Measurements from ENCODE around the gene KIAA0040.

The KIAA0040 gene

DNA sequence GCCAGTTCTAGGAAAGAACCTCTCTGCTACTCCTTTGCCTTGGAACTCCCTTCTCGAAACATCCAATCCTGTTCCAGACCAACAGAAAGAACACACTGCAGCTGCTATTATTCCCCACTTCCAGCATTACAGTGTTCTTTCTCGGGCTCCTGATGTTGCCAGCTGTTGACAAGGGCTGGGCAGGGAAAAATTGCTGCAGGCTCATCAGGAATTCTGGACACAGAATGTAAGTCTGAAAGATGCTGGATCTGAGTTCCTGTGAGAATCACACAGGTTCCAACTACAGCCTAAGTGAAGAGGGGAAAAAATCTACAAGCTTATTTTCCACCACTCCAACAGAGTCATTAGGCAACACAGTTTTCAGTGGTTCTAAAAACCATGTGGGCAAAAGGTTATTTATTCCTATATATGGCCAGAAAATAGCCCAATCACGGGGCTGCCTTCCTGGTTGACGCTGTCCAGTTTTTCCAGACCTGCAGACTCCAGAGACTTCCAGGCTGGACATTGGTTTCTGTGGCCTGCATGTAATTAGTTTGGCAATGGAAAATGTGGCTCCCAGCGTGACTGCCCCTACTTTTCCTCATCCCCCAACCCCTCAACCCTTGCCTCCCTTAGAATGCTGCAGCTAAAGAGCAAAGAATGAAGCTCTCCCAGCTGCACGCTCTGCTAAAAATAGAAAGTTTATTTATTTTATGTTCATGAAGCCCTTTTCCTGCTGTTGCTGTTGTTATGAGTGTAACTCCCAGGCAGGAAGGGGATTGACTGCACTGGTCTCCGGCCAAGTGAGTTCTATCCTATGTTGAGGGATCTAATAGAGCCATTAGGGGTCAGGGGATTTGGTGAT lies 8.3 kb upstream of the KIAA0040 start:
- DNase-seq, result no peak

DNA sequence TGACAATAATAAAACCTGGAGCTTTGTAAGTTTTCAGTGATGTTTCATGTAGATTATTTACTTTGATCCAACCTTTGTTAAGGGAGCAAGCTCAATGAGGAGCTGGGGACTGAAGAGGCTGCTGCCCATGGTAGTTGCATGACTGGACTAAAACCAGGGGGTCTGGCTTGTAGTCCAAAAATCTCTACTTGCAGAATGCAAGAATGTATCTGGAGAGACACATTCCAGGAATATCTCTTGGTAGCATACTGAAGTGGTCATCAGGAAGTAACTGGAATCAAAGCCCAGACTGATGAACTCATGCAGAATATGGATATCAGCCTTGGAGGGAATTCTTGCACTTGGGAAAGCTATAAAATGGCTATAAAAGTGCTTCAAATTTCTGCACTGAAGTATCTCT lies 5.8 kb upstream of the KIAA0040 start:
- DNase-seq, result no peak

DNA sequence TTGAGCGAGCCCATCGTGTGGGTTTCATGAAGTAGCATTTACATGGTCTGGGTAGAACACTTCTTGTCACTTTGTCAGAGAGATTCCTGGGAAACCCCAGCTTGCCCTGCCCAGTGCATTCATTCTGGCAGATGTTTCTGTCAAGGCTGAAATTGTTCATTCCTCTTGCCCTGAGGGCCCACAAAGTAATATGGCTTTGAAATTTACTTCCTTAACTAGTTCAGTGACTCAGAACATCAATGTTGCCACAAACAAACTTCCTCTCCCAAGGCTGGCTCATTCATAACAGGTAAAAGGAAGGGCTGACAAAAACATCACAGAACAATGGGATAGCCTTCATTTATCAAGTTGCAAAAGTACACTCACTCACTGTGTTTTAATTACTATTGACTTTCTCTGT lies 5.0 kb upstream of the KIAA0040 start:
- DNase-seq, result peak; percentile 44

DNA sequence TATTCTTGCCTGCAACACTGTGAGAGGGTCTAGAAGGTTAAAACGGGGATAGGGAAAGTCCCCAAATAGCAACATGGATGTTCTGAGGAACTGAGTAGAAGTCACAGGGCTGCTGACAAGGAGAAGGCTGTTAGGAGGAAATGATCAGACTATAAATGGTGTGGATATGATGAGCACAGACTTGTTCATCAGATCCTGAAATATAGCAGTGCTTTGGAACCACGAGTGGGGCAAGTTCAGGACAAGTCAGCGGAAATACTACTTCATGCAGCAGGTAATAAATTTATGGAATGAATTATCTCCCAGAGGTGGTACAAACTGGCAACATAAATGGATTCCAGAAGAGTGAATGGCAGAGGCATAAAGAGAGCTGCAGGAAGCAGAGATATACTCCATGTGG lies 3.2 kb upstream of the KIAA0040 start:
- DNase-seq, result no peak

DNA sequence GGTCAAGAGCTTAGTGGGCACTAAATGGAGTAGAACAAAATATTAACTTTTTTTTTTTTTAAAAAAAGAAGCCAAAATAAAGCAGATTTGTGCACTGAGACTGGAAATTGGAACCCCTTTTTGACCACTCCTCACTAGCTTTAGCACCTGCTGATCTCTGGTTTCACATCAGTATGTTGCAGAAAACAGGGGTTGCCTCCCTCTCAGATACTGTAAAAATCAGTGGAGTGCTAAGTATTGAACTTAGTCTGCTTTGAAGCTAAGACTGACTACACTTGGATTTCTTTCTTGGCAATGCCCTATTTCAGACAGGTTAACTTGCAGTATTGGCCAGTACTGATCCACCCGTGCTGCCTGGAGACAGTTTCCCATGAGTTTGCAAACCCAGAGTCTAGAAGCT lies 2.7 kb upstream of the KIAA0040 start:
- DNase-seq, result no peak

DNA sequence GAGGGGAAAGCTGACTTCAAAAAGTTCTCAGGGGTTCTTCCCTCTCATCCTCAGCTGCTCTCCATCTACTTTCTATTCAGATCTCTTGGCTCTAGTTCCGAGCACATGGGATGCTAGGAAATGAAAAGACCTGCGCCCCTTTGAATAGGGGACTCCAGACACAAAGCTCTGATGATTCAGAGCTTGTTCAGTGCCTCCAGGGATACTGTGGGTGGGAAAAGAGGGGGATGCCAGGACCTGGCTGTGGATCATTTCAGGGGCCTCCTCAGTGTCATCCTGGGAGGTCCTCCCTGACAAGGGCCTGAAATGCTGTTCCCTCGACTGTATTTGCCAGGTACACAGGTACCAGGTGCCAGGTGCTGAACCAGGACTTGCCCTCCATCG lies 943 bp upstream of the KIAA0040 start:
- no peak for DNase-seq

DNA sequence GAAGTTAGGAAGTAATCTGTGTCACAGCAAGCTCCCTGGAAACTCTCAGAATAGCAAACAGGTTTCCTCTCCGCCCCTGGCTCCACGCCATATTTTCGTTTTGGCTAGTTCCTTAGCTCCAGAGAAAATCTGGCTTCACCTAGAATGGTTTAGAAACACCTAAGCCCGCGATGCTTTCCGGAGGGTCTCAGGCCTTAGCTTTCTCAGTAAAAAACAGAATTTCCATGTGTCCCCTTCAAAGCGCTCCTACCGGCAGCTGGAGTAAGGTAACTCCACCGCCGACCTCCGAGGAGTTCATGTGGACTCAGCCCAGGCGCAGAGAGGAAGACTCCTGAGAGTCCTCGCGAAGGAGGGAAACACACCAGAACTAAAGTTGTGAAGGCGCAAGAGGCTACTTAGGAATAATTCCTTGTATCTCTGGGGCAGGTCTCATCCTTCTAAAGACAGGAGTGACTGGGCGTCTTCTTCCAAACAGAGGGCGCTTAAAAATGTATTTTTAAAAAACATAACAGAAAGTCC lies 406 bp downstream of the KIAA0040 start:
- peak; percentile 40 for DNase-seq

DNA sequence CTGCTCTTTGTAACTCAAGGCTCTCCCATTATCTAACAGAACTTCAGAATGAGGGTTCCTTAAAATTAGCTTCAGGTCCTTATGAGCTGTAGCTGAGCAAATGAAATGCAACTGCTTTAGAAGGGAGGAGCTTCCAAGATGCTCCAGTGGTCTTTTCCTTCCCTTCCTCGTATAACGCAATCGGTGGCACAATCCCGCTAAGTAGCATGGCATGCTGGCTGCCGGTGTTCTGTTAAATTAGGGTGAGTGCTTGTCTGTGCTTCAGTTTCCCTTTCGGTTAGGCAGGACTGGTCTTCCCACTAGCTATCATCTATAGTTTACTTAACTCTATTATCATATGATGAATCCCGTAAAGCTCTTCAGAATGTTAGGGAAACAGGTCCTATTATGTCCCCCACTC lies 917 bp downstream of the KIAA0040 start:
- DNase-seq, result peak; percentile 57

DNA sequence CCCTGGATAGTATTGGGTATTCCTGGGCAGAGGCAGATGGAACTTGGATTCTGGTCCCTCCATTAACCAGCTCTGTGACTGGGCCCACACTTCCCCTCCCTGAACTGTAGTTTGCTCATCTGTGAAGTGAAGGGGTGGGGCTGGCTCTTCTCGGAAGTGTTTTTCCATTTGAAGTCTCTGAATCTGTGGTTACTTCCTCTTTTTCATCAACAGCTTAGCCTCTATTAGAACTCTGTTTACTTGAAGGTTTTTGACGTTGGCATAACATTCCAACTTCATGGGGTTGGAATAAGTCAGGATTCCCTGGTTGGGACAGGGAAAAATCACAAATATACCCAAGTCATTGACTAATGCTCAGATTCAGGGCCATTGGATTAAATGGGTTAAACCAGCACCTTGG lies 3.6 kb downstream of the KIAA0040 start:
- peak; percentile 84 for DNase-seq

DNA sequence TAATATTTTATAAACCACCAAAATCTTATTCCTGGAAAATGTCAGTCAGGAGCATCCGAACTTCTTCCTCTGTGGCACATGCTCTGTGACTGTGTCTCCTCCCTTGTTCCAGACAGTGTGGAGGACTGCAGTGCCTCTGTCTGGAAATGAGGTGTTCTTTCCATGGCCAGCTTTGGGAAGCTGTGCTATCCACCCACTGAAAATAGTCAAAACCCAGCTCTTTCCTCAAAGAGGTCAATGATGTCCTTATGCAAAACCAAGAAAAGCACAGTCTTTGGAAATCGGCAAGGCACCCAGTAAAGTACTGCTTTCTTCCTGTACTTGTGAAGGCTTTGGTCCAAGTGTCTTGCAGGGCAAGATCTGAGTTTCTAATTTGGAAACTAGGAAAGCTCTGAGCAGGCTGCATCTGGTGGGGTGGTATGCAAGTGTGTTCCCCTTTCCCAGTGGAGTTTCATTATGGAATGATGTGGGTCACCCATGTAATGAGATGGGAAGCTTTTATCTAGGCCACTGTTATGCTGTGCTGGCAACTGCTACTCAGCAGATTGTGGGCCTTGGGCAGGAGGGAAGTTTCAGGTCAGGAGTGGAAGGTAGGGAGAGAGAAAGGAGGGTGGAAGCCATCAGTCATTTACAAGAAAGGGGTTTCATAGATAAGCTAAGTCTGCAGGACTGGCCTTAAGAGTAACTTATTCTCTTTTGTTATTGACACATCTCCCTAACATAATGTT lies 6.0 kb downstream of the KIAA0040 start:
- no peak for DNase-seq

DNA sequence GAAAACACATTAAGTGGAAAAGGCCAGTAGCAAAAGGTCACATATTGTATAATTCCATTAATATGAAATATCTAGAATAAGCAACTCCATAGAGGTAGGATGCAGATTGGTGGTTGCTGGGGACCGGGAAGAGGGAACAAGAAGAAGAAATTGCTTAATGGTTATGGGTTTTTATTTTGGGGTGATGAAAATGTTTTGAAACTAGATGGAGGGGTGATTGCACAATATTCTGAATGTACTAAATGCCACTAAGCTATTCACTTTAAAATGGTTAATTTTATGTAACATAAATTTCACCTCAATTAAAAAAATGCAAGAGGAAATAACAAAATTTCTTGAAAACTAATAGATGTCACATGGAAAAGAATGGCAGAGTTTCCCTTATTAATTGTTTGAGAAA lies 6.7 kb downstream of the KIAA0040 start:
- DNase-seq, result no peak

DNA sequence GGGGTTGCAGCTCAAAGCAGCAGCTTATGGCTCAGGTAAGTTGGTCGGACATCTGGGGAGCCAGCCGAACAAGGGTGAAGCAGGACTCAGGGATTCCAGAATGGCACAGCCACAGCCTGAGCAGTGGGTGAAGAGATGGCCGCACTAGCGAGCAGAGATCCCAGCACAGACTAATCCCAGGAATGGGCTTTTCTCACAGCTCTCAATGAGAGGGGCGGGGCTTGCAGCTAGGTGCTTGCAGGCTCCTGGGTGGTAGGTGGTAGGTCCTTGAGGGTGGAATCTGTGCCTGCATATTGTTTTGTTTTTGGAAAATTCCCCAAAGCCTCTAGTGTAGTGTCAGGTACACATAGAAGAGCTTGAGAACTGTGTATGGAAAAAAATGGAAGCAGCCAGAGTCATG lies 9.0 kb downstream of the KIAA0040 start:
- no peak for DNase-seq

DNA sequence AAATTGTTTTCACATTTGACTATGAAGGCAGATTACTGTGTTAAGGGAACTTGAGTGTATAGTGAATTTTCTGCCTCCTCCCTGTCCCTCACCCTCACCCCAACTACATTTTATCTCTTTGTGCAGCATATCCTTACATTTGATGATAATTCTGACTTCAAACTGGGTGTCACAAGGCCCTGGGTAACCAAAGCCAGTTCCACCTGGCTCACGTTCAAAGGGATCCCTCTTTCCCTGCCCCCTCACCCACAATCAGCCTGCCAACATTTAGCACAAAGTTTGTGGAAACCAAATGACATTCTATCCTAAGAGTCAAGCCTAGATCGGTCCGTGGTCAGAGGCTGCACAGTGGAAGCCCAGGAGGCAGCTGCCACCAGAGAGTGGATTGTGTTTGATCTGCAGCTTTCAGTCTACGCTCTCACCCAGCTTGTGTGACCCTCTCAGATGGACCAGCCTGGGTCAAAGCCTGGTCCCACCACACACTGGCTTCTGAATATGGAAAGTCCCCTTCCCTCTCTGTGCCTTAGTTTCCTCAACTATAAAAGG lies 10.3 kb downstream of the KIAA0040 start:
- no peak for DNase-seq

DNA sequence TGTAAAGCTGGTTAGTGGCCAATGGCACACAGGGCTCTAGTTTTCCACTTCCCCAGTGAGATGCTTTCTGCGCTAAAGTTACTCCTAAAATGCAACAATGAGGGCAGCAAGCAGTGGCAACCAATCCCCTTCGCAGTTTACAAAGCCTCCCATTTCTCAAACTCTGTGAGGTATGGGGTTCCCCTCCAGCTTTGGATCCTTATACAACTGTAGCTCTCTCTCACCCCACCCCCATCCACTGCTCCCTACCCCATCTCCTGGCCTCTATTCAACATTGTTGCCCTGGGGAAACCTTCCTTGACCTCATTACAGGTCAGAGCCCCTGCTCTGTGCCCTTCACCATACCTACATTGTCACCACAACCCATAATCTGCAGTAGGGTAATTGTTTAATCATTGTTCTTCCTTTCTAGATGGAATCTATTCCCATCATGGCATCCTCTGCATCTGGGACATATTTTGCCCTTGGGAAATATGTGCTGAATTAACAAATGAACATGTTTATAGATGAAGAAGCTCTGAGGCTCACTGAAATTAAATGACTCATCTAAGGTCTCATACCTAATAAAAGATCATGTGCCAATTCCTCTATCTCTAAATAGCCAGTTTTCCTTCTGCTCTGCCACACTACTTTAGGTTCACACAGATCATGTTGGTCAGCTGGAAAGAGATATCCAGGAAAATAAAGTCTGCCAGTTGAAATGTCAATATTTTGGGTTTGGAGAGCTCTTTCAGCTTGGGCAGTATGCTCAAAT lies 12.6 kb downstream of the KIAA0040 start:
- DNase-seq, result no peak

DNA sequence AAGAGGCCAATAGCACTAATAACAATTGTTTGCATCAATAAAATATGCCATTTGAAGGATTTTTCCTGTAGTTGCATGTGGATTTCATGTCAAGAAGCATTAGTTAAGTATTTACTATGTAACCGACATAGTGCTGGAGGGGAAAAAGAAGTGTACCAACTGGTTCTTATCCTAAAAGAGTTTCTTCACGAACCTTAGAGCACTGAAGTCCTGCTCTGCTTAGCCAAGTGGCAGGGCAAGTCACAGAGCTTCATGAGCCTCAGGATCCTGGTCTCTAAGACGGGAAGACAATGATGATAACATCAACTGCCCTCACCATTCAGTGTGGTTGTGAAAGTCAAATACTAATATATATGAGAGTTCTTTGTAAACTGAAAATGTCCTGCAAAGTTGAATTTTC lies 14.1 kb downstream of the KIAA0040 start:
- DNase-seq, result no peak

DNA sequence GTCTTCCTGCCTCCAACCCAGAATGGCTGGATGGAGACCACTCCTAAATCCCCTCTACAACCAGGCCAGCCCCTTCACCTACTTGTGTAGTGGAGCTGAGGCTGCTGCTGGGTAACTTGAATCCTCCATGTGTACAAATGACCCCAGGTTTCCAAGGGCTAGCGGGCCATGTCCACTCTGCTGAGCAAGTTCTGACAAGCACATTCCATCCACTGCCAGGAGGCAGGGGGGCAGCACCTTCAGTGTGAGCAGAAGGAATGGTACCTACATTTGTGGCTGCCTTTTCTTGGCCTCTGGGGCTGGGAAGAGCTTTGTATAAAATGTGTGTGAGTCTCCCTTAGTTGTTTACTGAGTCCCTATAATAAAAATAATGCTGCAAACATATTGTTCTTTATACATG lies 14.5 kb downstream of the KIAA0040 start:
- no peak for DNase-seq

DNA sequence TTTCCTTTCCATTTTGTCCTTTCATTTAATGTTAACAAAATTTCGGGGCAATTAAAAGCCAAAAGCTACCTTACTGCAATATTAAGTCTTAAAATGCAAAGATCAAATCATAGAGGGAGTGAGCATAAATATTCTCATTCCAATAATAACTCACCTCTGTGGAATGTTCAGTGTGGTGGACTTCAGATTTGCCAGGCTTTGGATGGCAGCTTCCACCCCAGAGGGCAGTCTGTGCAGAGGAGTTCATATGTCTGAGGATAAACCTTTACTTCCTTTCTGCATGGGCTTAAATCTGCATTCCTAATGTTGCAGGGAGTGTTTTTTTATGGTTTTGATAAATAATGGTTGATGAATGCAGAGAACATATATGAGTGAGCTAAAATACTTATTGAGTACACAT lies 16.3 kb downstream of the KIAA0040 start:
- DNase-seq, result no peak

DNA sequence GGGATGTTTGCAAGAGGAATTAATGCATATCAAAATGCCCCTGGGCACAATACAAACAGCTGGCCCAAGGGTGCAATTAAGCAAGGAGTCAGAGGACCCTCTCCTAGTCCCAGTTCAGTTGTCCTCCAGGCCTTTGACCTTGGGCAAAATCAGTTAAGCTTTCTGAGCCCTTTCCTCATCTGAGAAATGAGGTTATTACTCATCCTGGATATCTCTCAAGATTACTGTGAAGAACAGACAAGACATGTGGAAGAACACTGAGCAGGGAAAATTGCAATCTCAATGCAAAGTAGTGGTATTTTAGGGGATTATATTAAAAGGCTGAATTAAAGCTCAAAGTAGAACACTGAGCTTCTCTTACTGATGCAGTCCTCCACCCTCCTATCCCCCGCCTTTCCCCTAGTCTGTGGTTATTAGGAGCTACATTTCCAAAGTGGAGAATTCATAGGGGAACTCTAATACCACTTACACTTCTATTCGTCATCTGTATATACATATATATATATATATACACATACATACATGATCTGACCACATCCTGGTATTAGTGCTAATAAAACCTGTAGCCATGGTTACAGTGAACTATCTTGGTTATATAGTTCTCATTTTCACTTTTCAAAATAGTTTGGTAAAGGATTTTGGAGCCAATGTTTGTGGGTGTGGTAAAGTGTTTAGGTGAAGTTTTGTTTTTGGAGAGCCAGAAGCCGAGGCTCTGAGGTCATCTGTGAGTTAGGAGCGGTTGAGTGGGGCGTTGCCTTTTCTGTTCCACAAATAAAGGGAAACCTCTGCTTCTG lies 18.1 kb downstream of the KIAA0040 start:
- DNase-seq, result no peak

DNA sequence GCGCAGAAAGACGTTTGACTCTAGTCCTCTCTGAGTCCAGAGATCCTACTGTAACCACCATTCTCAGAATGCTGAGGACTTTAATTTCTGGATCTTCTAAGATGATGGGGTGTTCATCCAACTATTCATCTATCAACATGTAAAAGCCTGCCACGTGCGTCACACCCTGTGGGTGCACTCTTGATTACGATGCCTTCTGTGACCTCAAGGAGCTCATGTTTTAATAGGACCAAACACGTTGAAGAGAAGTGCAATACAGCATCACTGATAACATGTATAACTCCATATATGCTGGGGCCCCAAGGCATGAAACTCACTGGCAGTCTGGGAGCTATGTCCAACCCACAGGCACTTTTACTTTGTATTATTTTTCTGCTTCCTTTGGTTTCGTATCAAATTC lies 19.0 kb downstream of the KIAA0040 start:
- DNase-seq, result no peak

DNA sequence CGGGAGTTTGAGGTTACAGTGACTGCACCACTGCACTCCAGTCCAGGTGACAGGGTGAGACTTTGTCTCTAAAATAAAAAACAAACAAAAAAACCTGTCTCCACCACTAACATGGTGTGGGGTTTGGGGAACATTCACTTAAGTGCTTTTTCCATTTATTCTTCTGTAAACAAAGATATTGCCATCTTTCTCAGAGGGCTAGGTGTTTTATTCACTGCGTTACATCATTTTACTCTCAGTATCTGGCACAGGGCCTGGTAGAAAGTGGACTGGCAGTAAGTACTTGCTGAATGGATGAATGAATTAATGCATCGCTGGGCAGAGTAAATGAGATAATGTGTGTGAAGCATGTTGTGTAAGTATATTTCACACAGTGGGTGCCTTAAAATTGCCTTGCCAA lies 20.1 kb downstream of the KIAA0040 start:
- no peak for DNase-seq

DNA sequence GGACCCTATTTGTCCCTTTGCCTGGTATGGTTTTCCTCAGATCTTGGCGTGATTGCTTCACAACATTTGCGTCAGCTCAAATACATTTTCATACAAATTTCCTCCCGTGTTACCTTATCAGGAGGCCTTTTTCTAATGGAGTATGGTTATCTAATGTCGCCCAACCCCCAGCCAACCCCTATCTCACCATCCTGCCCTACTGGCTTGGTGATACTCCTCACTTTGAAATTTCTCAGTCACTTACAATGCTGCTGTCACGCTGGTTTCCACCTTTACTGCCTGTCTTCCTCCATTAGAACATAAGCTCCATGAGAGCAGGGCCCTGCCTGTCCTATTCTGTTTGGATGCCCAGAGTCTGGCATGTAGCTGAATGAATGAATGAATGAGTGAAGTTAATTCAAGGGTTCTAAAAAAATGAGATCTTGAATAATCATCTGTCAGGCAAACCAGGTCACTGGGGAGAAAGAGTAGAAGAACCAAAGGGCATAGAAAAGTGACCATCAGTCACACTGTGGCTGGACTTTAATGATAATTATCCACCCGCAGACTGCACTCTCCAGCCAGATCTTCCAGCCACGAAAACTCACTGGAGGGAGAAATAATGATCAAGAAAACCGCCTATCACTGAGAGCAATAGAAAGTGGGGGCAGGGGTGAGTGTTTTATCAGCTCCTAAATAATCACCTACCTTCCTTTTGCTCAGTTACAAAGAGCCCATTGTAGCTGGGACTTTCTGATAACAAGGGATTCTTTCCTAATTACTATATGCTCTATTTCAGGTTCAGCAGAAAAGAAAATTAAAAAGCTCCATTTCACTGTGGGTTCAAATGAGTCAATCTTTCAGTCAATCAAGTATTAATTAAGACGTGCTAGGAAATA lies 21.3 kb downstream of the KIAA0040 start:
- DNase-seq, result no peak

Data from activated CD4-positive, alpha-beta T cell treated with anti-CD3 and anti-CD28 coated beads, Interleukin-10, Interleukin-2, amounts not matched to agents 100 ng/mL and 50 ng/mL, durations not matched to agents 16 hours and 8 hours (primary cell).